Putamen (tissue), 1 donor: ENCODE results near the gene LAIR2.

Experiments used
- DNase-seq: peaks from one replicate; pipeline ENCODE4 v3.0.0-alpha.2; 2016; ENCODE audit warnings: low spot score

The LAIR2 gene

DNA sequence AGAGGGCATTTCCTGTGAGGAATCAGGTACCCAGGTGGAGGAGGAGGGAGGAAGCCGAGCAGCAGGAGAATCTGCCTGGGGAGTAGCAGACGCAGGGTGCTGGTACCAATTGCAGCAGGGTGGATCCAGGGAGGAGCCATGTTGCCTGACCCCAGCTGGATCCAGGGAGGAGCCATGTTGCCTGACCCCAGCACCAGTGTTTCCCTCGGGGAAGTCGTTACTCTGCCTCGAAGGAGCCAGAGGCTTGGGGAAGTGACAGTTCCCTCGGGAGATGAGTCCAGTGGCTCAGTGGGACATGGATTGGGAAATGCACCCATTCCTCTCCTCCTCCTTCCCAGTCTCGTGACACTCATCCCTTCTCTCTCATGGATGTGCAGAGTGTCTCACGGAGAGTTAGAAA, 31.5 kb downstream of the LAIR2 start:
- no peak for DNase-seq

DNA sequence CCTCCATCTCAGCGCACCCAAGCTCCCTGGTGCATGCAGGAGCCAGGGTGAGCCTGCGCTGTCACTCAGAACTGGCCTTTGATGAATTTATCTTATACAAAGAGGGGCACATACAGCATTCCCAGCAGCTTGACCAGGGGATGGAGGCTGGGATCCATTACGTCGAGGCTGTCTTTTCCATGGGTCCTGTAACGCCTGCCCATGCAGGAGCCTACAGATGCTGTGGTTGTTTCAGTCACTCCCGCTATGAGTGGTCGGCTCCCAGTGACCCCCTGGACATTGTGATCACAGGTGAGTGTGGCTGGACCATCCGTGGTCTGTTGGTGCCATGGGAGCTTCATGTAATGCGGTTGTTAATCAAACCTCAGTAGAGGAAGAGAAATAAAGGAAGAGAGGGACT, 33.0 kb downstream of the LAIR2 start:
- no peak for DNase-seq

DNA sequence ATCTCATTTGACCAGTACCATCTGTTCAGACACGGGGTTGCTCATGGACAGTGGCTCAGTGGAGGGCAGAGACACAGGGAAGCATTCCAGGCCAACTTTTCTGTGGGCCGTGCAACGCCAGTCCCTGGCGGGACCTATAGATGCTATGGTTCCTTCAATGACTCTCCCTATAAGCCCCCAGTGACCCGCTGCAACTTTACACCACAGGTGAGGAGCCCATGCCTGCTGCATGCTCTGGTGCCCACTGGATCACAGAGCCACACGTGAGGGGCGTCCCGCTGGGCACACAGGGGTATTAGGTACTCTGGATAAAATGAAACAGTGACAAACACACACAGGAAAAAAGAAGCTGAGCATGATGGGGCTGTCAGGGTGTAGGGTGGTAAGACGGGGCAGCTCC, 34.3 kb downstream of the LAIR2 start:
- no peak for DNase-seq

- no peak for DNase-seq
Observed at GRCh38 chr19:54541712-54542111, 39.1 kb downstream of the LAIR2 start.

GRCh38 chr19:54548806-54549205, 46.2 kb downstream of the LAIR2 start:
- no peak for DNase-seq

DNA sequence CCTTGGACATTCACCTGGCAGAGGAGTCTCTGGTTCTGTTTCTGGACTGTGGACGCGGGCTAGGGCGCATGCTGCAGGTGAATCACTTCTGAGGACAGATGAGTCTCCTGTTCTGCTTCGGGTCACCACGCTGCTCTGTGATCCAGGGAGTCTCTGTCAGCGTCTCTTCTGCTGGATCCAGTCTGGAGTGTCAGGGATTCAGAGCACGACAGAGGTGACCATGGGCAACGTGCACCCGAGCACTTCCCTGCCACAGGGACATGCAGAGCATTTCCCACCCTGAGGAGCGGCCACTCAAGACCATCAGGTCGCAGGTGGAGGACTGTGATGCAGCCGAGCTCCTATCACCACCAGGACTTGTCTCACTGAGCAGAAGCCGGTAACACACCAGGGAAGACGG, 46.6 kb downstream of the LAIR2 start:
- no peak for DNase-seq

- no peak for DNase-seq
Observed at GRCh38 chr19:54551293-54551692, 48.7 kb downstream of the LAIR2 start.

GRCh38 chr19:54551950-54552912, 49.6 kb downstream of the LAIR2 start:
- DNase-seq = no peak

DNA sequence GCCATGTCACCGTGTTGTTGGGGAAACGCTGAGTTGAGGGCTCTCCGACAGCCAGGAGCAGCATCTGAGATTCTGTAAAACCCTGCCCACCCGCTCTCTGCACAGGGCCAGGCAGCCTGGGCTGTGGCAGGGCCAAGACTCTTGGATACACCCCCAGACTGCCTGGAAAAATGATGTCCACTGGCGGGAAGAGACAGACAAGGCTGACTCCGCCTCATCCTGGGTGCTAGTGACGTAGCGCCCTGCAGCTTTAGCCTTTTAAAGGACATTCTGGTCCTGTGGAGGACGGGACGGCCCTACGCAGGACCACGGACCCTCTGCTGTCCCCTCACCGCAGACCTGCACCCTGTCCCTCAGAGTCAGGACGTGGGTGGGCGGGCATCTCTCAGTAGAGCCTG, 50.3 kb downstream of the LAIR2 start:
- DNase-seq = no peak

DNA sequence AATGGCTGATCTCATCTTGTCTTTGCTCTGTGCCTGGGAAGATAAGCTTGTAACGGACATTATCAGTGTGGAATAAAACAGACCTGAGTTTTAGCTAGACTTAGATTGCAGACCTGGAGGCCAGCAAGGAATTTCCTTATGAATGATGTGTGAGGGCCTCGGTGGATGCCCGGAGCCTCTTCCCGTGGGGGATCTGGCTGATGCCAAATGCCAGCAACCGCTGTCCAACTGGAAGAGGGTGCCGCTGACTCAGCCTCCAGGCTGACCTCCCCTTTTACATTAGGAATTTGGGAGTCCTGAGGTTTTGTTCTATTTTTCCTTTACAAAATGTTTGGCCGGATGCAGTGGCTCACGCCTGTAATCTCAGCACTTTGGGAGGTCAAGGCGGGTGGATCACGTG, 51.4 kb downstream of the LAIR2 start:
- no peak for DNase-seq

- no peak for DNase-seq
Observed at GRCh38 chr19:54554896-54555295, 52.3 kb downstream of the LAIR2 start.

GRCh38 chr19:54556194-54556593, 53.6 kb downstream of the LAIR2 start:
- no peak for DNase-seq

DNA sequence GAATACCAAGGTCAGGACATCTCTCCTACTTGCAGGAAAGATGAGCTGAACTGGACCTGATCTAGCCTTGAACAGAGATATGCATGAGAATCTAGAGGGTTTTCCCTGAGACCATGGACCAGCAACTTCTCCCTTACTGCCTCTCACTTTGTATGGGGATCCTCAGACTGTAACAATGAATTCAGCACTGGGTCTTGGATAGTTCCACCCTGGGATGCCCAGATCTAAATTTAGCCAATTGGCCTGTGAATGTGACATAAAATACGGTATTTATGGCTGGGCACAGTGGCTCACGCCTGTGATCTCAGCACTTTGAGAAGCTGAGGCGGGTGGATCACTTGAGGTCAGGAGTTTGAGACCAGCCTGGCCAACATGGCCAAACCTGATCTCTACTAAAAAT, 55.7 kb downstream of the LAIR2 start:
- DNase-seq = no peak
